ENCODE measurements around the gene SUSD3. TPM values are rescaled to one million over a fixed set of nuclear protein-coding genes. Genes with fewer than 3 reads are reported as not detected.

Gene SUSD3
- total and polyA plus RNA-seq, 2 donors (not counting 3 experiments of a cell fraction or from before 2014, with no cell fraction given) = not detected

DNA sequence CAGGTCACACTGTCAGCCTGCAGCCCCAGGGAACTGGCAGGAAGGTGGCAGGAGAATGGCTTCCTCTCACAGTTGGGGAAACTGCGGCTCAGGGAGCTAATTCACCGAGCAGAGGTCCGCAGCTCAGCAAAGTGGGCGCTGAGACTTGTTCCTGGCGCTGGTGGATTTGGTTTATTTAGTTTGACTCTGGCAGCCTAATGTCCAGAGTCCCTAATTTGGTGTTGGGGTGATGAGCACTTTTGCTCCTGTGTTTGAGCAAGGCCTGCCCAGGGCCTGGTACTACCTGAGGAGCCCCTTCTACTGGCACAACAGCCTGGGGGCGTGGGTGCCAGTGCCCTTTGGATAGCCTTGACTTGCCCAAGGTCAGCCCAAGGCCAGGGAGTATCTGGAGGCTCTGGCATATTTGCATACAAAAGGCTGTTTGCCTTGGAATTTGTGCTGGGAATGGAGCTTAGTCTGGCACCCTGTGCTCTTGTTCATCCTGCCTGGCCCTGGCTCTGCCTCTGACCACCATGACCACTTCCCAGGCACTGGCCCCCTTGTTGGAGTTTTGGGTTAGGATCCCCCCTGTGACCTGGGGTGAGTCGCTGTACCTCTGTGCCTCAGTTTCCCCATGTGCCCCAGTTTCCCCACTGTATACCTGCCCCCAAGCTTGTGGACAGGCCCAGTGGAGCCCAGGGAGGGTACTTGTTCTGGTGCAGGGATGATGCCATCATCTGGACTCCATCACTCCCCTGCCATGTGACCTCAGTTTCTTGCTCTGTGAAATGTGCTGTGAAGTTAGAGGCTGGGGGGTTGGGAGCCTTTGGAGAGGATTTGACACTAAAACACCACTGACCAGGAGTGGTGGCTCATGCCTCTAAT lies 1.4 kb downstream of the SUSD3 start:
- no peak for FAIRE-seq
- Histone ChIP-seq H3K4me3 (replicated peaks in 1 of 3; ENCODE audit: insufficient read depth in 1 of 3, low read depth in 1 of 3, low read length in 3 of 3) (no peak overlapping the region), H3K4me1 (ENCODE audit: control insufficient read depth, extremely low read depth, insufficient read depth, low read length) (no peaks in the 10 kb centered on the region), H3K4me2 (ENCODE audit: insufficient read depth, low read length) (no peak overlapping the region), H3K79me2 (ENCODE audit: control insufficient read depth, insufficient read depth, low read length) (no peaks in the 10 kb centered on the region), H2AFZ (ENCODE audit: low read depth, low read length) (no peak overlapping the region), H3K9ac (replicated peaks; ENCODE audit: extremely low read depth, insufficient read depth, low read length) (no peak overlapping the region), H4K20me1 (replicated peaks; ENCODE audit: control insufficient read depth, extremely low read depth, insufficient read depth, low read length) (no peaks in the 10 kb centered on the region), H3K9me3 (replicated peaks; ENCODE audit: control insufficient read depth, insufficient read depth, low read length) (no peaks in the 10 kb centered on the region), H3K36me3 (ENCODE audit: control insufficient read depth in 2 of 2, extremely low read depth in 1 of 2, insufficient read depth in 2 of 2, low read length in 2 of 2) (no peaks in the 10 kb centered on the region), H3K9me1 (replicated peaks; ENCODE audit: control insufficient read depth, extremely low read depth, insufficient read depth, low read length) (no peaks in the 10 kb centered on the region), H3K27me3 (ENCODE audit: control insufficient read depth in 2 of 2, insufficient read depth in 2 of 2, low read length in 2 of 2) (peaks cover 0 to 2% of the 10 kb centered on the region in 2 experiments), H3K27ac (ENCODE audit: insufficient read depth, low read depth, low read length) (no peak overlapping the region)
- TF ChIP-seq GATA2 (IDR thresholded peaks at IDR 0.05; ENCODE audit: insufficient read depth, insufficient read length, low read depth, low read length) = no peak
- TF ChIP-seq JUN (IDR thresholded peaks at IDR 0.05; ENCODE audit: borderline replicate concordance, insufficient read depth, insufficient read length, low read depth) = no peak
- no peak for TF ChIP-seq POLR2A (IDR thresholded peaks at IDR 0.05; ENCODE audit: low read depth, low read length)
- TF ChIP-seq FOS (IDR thresholded peaks at IDR 0.05; ENCODE audit: borderline replicate concordance, insufficient read depth, low read length) = no peak
- TF ChIP-seq MYC (IDR thresholded peaks at IDR 0.05; ENCODE audit: low read depth, low read length) = no peak
- no peak for TF ChIP-seq EZH2 (IDR thresholded peaks at IDR 0.05; ENCODE audit: borderline replicate concordance, low read depth, low read length, severe bottlenecking)
- no peak for TF ChIP-seq POLR2AphosphoS5 (IDR thresholded peaks at IDR 0.05; ENCODE audit: insufficient read depth, low read depth, low read length)
- CTCF ChIA-PET = interaction anchor here (1.0 kb wide), 1 partner anchor 32 kb away, joined by 3 read pairs; no protein-coding TSS in a partner anchor
- dilution Hi-C loops (cut with MboI; ENCODE audit: extremely low pct_ligation_motif_present, low sequenced_read_pairs) (no loop called here), intact Hi-C loops (cut with micrococcal nuclease) (loop anchor here (5.0 kb wide), 1 partner anchor 32 kb away; no protein-coding TSS in a partner anchor)
- no TSS peak for BruUV-seq (replicated peaks)
- no peak for DNase-seq (ENCODE audit: low read depth, low spot score)
- POLR2A ChIA-PET = no interaction called here

Measured in endothelial cell of umbilical vein (primary cell).